Measurements from ENCODE around the gene EPHX1. TPM values are rescaled to one million over a fixed set of nuclear protein-coding genes. Genes with fewer than 3 reads are reported as not detected.
"Not testable (repeated sequence)": the region's sequence is repeated elsewhere in the genome, so short reads cannot be mapped to it uniquely, and the experiment has no call there.

The EPHX1 gene
- total and polyA plus RNA-seq, 4 donors, result 93.8 to 1,448 (median 204) TPM

GRCh38 chr1:225886159-225887029, 76.5 kb downstream of the EPHX1 start (continued):
- TF ChIP-seq ZBTB33 (IDR thresholded peaks at IDR 0.05) (peak; percentile 41), RAD21 (IDR thresholded peaks at IDR 0.05) (peak in 1 of 2 donors; percentile 20), YY1 (IDR thresholded peaks at IDR 0.05) (peak; percentile 33), HNF4A (conservative IDR thresholded peaks at IDR 0.05) (peak; percentile 98 to 99), TAF1 (conservative IDR thresholded peaks at IDR 0.05) (no peak), GABPA (IDR thresholded peaks at IDR 0.05 in 1 of 2, conservative IDR thresholded peaks at IDR 0.05 in 1 of 2) (no peak), FOXA2 (IDR thresholded peaks at IDR 0.05) (peak; percentile 87)

- Histone ChIP-seq H3K9ac (ENCODE audit: low read depth in 1 of 2, low read length in 2 of 2) (no peak overlapping the region), H3K4me1 (ENCODE audit: control insufficient read depth in 4 of 4, insufficient read depth in 4 of 4, low read length in 3 of 4) (peaks cover 24 to 58% (median 42%) of the 10 kb centered on the region in 4 donors), H3K36me3 (ENCODE audit: control insufficient read depth in 4 of 4, insufficient read depth in 3 of 4, low read depth in 1 of 4, low read length in 3 of 4) (no peaks in the 10 kb centered on the region), H3K9me3 (ENCODE audit: control insufficient read depth in 4 of 4, low read length in 3 of 4) (no peaks in the 10 kb centered on the region), H3K27ac (ENCODE audit: low read depth in 1 of 2, low read length in 2 of 2) (peak overlapping the region; percentile 44 to 90), H3K4me3 (ENCODE audit: low read depth in 1 of 3, low read length in 3 of 3) (no peak overlapping the region), H3K27me3 (ENCODE audit: control insufficient read depth in 4 of 4, insufficient read depth in 4 of 4, low read length in 3 of 4) (no peaks in the 10 kb centered on the region)
- no peak for DNase-seq (ENCODE audit: low spot score)
- no peak for TF ChIP-seq HNF4G (IDR thresholded peaks at IDR 0.05)
- TF ChIP-seq RXRA (IDR thresholded peaks at IDR 0.05), result peak; percentile 42 to 72
- TF ChIP-seq HNF4A (conservative IDR thresholded peaks at IDR 0.05), result peak; percentile 46 to 59
- 40% methylated on average over 7 of the region's 7 CpGs for WGBS
Measured at GRCh38 chr1:225887030-225887314, 77.0 kb downstream of the EPHX1 start.

- 46% methylated on average over 49 of the region's 56 CpGs for WGBS
- not testable (repeated sequence) for H3K9ac ChIP-seq (ENCODE audit: low read depth in 1 of 2, low read length in 2 of 2); H3K27me3 ChIP-seq (ENCODE audit: control insufficient read depth in 4 of 4, insufficient read depth in 4 of 4, low read length in 3 of 4); H3K4me3 ChIP-seq (ENCODE audit: low read depth in 1 of 3, low read length in 3 of 3); H3K9me3 ChIP-seq (ENCODE audit: control insufficient read depth in 4 of 4, low read length in 3 of 4); DNase-seq (ENCODE audit: low spot score); H3K36me3 ChIP-seq (ENCODE audit: control insufficient read depth in 4 of 4, insufficient read depth in 3 of 4, low read depth in 1 of 4, low read length in 3 of 4)
- peaks cover 24 to 57% (median 42%) of the 10 kb centered on the region in 4 donors for H3K4me1 ChIP-seq (ENCODE audit: control insufficient read depth in 4 of 4, insufficient read depth in 4 of 4, low read length in 3 of 4)
- peak overlapping the region in 1 of 2 donors; percentile 20 for H3K27ac ChIP-seq (ENCODE audit: low read depth in 1 of 2, low read length in 2 of 2)
Measured at GRCh38 chr1:225887554-225888288, 77.8 kb downstream of the EPHX1 start.

- DNase-seq (ENCODE audit: low spot score), result no peak
- no peak overlapping the region for H3K4me3 ChIP-seq (ENCODE audit: low read depth in 1 of 3, low read length in 3 of 3)
- H3K27ac ChIP-seq (ENCODE audit: low read depth in 1 of 2, low read length in 2 of 2), result peak overlapping the region in 1 of 2 donors; percentile 20
- H3K36me3 ChIP-seq (ENCODE audit: control insufficient read depth in 4 of 4, insufficient read depth in 3 of 4, low read depth in 1 of 4, low read length in 3 of 4), result no peaks in the 10 kb centered on the region
- no peaks in the 10 kb centered on the region for H3K9me3 ChIP-seq (ENCODE audit: control insufficient read depth in 4 of 4, low read length in 3 of 4)
- 84% methylated on average over 18 of the region's 18 CpGs for WGBS
- H3K27me3 ChIP-seq (ENCODE audit: control insufficient read depth in 4 of 4, insufficient read depth in 4 of 4, low read length in 3 of 4), result no peaks in the 10 kb centered on the region
- H3K4me1 ChIP-seq (ENCODE audit: control insufficient read depth in 4 of 4, insufficient read depth in 4 of 4, low read length in 3 of 4), result peaks cover 24 to 51% (median 40%) of the 10 kb centered on the region in 4 donors
- H3K9ac ChIP-seq (ENCODE audit: low read depth in 1 of 2, low read length in 2 of 2), result no peak overlapping the region
- no peak for TF ChIP-seq SP1 (IDR thresholded peaks at IDR 0.05)
- TF ChIP-seq NR2F2 (IDR thresholded peaks at IDR 0.05), result no peak
- no peak for TF ChIP-seq FOXA2 (IDR thresholded peaks at IDR 0.05)
- TF ChIP-seq MAX (IDR thresholded peaks at IDR 0.05), result no peak
- no peak for TF ChIP-seq FOXA1 (IDR thresholded peaks at IDR 0.05)
- TF ChIP-seq RAD21 (IDR thresholded peaks at IDR 0.05), result no peak
- TF ChIP-seq YY1 (IDR thresholded peaks at IDR 0.05), result no peak
- TF ChIP-seq ZBTB33 (IDR thresholded peaks at IDR 0.05), result no peak
- TF ChIP-seq EGR1 (IDR thresholded peaks at IDR 0.05; ENCODE audit: low read depth in 2 of 2), result no peak
- no peak for TF ChIP-seq HNF4G (IDR thresholded peaks at IDR 0.05)
- no peak for TF ChIP-seq TAF1 (conservative IDR thresholded peaks at IDR 0.05)
- TF ChIP-seq REST (IDR thresholded peaks at IDR 0.05), result no peak
Measured at GRCh38 chr1:225888289-225888897, 78.5 kb downstream of the EPHX1 start.

Measured in liver (tissue), 9 donors.